GM10847 (cell line): ENCODE measurements around the gene SH3GLB2.

ENCODE experiments used
- POLR2A ChIP-seq: IDR thresholded peaks from 2 replicates; pipeline ENCODE4 v1.6.1; 2011; ENCODE audit not compliant: insufficient read length; ENCODE audit errors: extremely low read depth

SH3GLB2 gene

DNA sequence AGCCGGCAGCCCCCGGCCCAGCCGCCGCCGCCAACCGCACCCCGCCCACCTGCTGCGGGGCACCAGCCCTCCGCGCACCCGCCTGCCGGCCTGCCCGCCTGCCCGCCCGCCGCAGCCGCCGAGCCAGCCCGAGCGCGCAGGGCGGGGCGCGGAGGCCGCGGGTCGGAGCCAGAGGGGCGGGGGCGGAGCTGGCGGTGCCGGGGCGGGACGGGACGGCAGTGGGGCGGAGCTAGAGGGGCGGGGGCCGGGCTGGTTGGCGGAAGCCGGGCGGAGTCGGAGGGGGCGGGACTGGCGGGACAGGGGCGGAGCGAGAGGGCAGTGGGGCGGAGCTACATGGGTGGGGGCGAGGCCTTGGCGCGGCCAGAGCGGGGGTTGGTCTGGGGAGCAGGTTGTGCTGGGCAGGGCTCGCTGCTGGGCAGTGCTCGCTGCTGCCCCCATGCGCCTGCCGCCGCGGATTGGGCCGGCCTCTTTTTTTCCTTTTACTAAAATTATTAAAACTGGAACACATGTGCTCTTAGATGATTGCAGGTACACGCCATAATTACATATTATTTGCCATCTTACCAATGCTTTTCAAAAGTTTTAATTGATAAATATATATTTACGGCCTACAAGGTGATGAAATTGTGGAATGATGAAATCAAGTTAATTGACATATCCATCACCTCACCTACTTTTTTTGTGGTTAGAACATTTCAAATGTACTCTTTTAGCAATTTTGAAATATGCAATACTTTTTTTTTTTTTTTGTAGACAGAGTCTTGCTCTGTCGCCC lies at the start of gene SH3GLB2:
Gene SH3GLB2 (minus strand): TSS at position 140 of the 775 bp plus-strand sequence. CDS start 177 bp downstream, outside the sequence.
- no peak for TF ChIP-seq POLR2A

- TF ChIP-seq POLR2A = no peak
These were observed 49.1 kb upstream of the SH3GLB2 start for GRCh38 chr9:129077236-129077635.

- no peak for TF ChIP-seq POLR2A
These were observed 48.5 kb upstream of the SH3GLB2 start for GRCh38 chr9:129076640-129077037.

- TF ChIP-seq POLR2A = no peak
These were observed 48.0 kb upstream of the SH3GLB2 start for GRCh38 chr9:129075996-129076639.

DNA sequence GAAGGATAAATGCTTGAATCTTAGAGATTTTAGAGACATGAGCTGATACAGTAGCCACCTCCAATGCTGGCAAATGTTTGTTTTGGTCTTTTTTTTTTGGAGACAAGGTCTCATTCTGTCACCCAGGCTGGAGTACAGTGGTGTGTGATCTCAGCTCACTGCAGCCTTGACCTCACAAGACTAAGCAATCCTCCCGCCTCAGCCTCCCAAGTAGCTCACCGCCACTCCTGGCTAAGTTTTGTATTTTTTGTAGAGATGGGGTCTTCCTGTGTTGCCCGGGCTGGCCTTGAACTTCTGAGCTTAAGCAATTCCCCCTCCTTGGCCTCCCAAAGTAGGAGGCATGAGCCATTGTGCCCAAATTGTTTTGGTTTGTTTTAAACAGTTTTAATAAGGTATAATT lies 46.0 kb upstream of the SH3GLB2 start:
- TF ChIP-seq POLR2A = no peak

GRCh38 chr9:129073404-129073803 lies 45.3 kb upstream of the SH3GLB2 start:
- TF ChIP-seq POLR2A = no peak

- TF ChIP-seq POLR2A = no peak
These were observed 44.0 kb upstream of the SH3GLB2 start for GRCh38 chr9:129072171-129072570.

DNA sequence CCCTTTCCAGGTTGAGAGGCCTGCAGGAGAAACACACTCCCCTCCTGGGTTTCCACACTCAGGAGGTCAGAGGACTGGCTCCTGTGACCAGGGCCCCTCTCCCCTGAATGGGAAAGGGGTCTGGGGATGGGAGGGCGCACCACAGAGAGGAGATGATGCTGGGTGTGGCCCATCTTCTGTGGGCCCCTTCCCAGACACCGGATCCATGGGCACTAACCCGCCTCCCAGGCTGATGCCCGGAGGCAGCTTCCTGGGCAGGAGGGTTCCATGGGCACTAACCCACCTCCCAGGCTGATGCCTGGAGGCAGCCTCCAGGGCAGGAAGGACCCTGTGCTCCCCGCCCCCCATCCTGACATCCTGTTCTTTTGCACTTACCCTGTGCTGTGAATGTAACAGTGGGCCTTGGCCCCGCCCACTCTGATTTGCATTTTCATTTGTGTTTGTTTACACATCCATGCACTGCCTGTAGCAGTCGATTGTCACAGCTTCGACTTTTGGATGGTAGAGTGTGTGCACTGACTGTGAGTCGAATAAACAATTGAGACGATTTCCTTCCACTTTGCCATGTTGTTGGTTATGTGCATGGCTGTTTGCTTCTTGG lies 43.5 kb upstream of the SH3GLB2 start:
- TF ChIP-seq POLR2A = no peak

- TF ChIP-seq POLR2A = no peak
These were observed 42.8 kb upstream of the SH3GLB2 start for GRCh38 chr9:129070696-129071525.

DNA sequence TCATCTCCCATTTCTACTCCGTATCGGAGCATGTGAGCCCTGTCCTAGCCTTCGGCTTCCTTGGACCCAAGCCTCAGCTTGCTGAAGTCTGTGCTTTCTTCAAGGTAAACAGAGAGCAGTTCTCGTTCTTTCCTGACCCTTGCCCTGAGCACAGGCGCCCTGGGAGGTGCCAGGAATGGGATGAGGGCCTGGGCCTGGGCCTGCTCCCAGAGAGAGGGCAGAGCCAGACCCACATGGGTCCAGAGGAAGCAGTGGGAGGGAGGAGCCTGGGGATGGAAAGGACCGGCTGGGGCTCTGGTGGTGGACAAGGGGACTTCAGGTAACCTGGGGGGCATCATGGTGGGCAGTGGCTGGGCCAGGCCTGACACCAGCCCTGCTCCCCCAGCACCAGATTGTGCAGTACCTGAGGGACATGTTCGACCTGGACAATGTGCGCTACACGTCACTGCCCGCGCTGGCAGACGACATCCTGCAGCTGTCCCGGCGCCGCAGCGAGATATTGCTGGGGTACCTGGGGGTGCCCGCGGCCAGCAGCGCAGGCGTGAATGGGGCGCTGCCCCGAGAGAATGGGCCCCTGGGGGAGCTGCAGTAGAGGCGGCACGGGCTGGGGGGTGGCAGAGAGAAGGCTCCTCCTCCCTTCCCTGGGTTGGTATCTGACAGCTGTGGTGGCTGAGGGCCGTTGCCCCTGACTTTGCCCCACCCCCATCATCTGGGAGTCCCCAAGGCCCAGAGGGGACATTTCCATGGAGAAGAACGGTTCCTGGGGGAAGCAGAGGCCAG lies 41.9 kb upstream of the SH3GLB2 start:
- no peak for TF ChIP-seq POLR2A

- TF ChIP-seq POLR2A = no peak
These were observed 41.1 kb upstream of the SH3GLB2 start for GRCh38 chr9:129068990-129069861.

DNA sequence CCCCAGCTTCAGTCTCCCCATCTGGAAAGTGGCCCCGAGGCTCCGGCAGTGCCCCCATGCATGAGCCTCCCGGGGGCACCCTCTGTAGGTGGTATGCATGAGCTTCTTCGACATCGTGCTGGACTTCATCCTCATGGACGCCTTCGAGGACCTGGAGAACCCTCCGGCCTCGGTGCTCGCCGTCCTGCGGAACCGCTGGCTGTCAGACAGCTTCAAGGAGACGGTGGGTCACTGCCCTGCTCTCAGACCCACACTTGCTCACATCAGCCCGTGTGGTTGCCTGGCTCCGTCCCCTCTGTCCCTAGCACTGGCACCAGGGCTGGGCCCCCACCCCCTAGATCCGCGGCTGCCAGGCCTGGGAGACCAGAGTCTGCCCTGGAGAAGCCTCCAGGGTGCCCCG lies 40.0 kb upstream of the SH3GLB2 start:
- no peak for TF ChIP-seq POLR2A

GRCh38 chr9:129064499-129064908 lies 36.4 kb upstream of the SH3GLB2 start:
- no peak for TF ChIP-seq POLR2A

GRCh38 chr9:129063061-129063460 lies 34.9 kb upstream of the SH3GLB2 start:
- TF ChIP-seq POLR2A = no peak
